SK-MEL-5 (cell line): ENCODE measurements around the gene CSK. TPM values are rescaled to one million over a fixed set of nuclear protein-coding genes. Genes with fewer than 3 reads are reported as not detected.

Experiments used
- DNase-seq: peaks from one replicate; pipeline ENCODE4 v3.0.0-alpha.2; 2016; ENCODE audit warnings: low read depth, low spot score
- in situ Hi-C: cut with HindIII; loops from 2 replicates; pipeline ENCODE4 v1.10.0; 2016; ENCODE audit warnings: low sequenced_read_pairs, high pct_unique_total_duplicates, low pct_unique_long_range_greater_than_20kb
- total RNA-seq: library from RNA; depleted of rRNA; stranded (reverse); fragments of >200 nt; shearing (Covaris generic); gene quantifications from 2 replicates; pipeline ENCODE4 v1.2.3, GENCODE V29; 2014

Gene CSK
- total RNA-seq, 1 experiment from 2014 or later = 20.7 TPM

DNA sequence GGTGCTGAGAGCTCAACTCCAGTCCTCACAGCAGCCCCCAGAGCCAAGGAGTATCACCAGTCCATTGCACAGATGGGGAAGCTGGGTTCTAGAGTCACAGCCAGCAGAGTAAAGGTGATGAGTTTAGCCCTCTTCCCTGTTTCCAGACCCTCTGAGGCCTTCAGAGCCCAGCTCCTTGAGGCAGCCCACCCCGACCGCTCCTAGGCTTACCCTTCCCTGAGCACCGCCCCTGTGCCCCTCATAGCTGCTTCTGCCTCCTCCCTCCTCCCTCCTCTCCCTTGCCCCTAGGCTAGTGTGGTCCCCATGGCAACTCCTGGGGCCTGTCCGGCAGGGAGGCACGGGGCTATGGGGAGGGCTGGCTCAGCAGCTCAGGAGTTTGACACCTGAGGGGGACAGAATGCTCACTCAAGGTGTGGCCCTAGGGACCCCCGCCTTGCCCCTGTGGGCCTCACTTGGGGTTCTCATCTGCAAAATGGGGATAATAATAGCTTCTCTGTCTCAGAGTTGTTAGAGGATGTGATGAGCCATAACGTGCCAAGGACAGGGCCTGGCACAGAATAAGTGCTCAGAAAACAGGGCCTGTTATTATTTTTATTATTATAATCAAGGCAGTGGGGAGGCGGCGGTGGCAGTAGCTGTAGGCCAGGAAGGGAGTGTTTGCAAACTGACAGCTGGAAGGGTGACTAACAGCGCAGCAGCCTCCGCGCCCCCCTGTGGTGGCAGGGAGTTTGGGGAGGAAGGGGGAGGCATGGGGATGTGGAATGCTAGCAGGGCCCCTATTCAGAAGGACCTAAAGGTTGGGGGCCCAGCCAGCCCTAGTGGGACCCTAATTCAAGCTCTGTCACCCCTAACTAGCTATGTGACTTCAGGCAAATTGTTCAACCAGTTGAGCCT lies 11.5 kb downstream of the CSK start:
- in situ Hi-C loops = no loop called here
- no peak for DNase-seq

DNA sequence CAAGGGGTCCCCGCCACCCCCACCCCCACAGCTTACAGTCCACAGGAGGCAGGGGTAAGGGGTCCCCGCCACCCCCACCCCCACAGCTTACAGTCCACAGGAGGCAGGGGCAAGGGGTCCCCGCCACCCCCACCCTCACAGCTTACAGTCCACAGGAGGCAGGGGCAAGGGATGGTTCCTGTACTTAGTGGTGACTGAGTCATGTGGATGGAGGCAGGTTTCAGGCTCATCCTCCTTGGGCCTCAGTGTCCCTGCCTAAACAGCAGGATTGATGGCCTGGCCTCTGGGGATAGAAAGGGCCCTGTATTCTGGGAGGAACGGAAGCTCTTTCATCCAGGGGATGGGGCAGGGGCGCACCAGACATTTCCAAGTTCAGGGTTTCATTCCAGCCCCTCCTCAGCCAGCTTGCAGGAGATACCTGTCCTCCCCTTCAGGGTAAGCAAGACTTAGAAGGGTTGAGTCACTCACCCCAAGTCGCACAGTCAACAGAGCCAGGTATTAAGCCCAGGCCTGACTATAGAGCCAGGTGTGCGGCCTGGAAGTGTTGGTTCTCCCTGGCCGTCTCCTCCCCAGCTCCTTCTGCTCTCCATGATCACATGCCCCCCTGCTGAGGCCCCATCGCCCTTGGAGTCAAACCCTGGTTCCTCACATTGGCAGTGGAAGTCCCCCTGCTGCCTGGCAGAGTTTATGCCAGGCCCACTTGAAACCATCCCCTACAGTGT lies 12.5 kb downstream of the CSK start:
- in situ Hi-C loops = no loop called here
- DNase-seq = no peak

DNA sequence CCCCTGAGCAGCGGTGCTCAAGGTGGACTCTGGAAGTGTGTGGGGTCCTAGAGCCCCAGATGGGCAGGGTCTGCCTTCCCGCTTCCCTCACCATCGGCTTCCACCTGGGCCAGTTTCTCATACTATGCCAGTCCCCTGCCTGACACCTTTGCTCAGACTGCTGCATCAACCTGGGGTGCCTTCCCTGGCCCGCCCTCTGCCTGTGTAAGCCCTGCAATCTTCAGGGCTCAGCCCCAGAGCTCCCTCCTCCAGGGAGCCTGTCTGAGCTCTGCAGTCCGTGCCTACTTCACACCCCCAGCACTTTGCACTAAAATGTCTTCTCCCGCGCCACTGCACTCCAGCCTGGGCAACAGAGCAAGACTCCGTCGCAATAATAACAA lies 13.1 kb downstream of the CSK start:
- no peak for DNase-seq
- in situ Hi-C loops = no loop called here

GRCh38 chr15:74795966-74796625 lies 14.2 kb downstream of the CSK start:
- no peak for DNase-seq
- in situ Hi-C loops = no loop called here

GRCh38 chr15:74798388-74799254 lies 16.7 kb downstream of the CSK start:
- in situ Hi-C loops = no loop called here
- DNase-seq = no peak

GRCh38 chr15:74799255-74799855 lies 17.5 kb downstream of the CSK start:
- in situ Hi-C loops = no loop called here
- DNase-seq = no peak

GRCh38 chr15:74799856-74800558 lies 18.1 kb downstream of the CSK start:
- DNase-seq = peak; percentile 72
- in situ Hi-C loops = no loop called here

DNA sequence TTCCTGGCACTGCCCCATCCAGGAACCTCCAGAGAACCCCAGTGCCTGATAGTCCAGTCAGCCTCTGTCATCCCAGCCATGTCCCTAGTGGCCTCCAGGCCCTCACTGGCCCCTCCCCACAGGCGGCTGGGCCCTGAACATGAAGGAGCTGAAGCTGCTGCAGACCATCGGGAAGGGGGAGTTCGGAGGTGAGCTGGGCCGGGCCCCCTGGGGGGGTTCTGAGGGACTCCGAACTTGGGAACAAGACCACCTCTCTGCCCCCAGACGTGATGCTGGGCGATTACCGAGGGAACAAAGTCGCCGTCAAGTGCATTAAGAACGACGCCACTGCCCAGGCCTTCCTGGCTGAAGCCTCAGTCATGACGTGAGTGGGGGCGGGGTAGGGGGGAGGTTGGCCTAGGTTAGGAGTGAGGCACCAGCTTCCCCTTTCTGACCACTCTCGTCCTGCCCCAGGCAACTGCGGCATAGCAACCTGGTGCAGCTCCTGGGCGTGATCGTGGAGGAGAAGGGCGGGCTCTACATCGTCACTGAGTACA lies 18.7 kb downstream of the CSK start:
- DNase-seq = no peak
- in situ Hi-C loops = no loop called here

DNA sequence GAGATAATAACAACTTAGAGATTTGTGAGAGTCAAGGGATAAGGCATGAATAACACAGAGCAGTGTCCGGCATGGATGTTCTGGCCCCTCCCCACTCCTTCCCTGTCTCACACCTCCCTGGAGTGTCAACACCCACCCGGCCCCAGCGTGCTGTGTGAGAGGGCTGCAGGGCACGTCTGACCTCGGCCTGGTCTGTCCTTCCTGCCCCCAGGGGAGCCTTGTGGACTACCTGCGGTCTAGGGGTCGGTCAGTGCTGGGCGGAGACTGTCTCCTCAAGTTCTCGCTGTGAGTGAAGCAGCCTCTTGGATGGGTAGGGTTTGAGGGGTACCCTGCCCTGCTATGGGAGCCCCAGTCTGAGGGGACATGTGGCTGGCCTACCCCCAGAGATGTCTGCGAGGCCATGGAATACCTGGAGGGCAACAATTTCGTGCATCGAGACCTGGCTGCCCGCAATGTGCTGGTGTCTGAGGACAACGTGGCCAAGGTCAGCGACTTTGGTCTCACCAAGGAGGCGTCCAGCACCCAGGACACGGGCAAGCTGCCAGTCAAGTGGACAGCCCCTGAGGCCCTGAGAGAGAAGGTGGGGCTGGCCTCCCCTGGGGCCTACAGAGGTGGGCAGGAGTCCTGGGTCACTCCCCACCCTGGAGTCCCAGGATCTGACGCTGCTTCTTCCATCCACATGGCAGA lies 19.6 kb downstream of the CSK start:
- in situ Hi-C loops = no loop called here
- no peak for DNase-seq

GRCh38 chr15:74802290-74802689 lies 20.4 kb downstream of the CSK start:
- in situ Hi-C loops = no loop called here
- no peak for DNase-seq

GRCh38 chr15:74802862-74803447 lies 21.1 kb downstream of the CSK start:
- in situ Hi-C loops = no loop called here
- no peak for DNase-seq

- DNase-seq = no peak
- in situ Hi-C loops = no loop called here
These were observed 23.1 kb downstream of the CSK start for GRCh38 chr15:74804935-74805334.

DNA sequence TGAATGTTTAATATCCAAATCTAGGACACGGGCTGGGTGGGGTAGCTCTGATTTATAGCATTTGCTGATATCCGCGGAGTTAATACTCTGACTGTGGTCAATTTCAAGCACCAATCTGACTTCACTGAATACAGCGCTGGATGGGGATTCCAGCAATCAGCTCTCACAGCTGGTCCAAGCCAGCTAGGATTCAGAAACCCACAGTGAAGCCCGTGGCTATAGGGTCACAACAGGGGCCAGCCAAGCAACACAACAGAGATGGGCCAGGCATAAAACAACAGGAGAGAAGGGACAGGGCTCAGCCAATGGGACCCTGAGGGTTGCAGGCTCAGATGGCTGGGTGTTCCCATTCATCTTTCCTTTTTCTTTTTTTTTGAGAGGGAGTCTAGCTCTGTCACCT lies 25.4 kb downstream of the CSK start:
- no peak for DNase-seq
- in situ Hi-C loops = no loop called here

GRCh38 chr15:74808078-74808839 lies 26.4 kb downstream of the CSK start:
- in situ Hi-C loops = no loop called here
- DNase-seq = no peak

DNA sequence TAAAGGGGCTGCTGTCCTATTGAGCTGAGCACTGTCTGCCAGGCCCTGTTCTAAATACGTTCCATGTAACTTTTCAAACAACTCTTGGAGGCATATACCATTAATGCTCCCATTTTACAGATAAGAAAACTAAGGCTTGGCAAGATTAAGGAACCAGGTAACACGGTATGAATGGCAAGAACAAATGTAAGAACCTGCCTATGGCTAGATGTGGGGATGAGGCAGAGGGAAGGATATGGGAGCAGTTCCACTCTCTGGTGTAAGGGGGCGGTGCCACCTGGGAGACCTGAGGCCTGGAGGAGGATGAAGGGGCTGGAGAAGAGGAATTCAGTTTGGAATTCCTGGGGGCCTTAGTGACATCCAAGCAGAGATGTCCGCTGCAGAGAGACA lies 27.0 kb downstream of the CSK start:
- in situ Hi-C loops = no loop called here
- DNase-seq = no peak
